CD4-positive, alpha-beta T cell treated with Interleukin-10 for 1 hour (primary cell): ENCODE measurements around the gene GCNT2.
"Not testable (repeated sequence)": the region's sequence is repeated elsewhere in the genome, so short reads cannot be mapped to it uniquely, and the experiment has no call there.

Experiments used
- DNase-seq: peaks from one replicate; pipeline ENCODE4 v3.0.0-alpha.2; 2020

The GCNT2 gene

GRCh38 chr6:10550764-10551163 is 29.6 kb downstream of the GCNT2 start:
- no peak for DNase-seq

GRCh38 chr6:10552270-10552810 is 31.2 kb downstream of the GCNT2 start:
- DNase-seq: no peak

GRCh38 chr6:10553871-10554270 is 32.7 kb downstream of the GCNT2 start:
- no peak for DNase-seq

- no peak for DNase-seq
Observed at GRCh38 chr6:10554826-10555225, 33.7 kb downstream of the GCNT2 start.

- DNase-seq: no peak
Observed at GRCh38 chr6:10555625-10556309, 34.6 kb downstream of the GCNT2 start.

- DNase-seq: no peak
Observed at GRCh38 chr6:10556589-10556988, 35.4 kb downstream of the GCNT2 start.

- DNase-seq: no peak
Observed at GRCh38 chr6:10556992-10557391, 35.8 kb downstream of the GCNT2 start.

GRCh38 chr6:10557913-10558312 is 36.8 kb downstream of the GCNT2 start:
- DNase-seq: no peak

GRCh38 chr6:10558565-10558964 is 37.4 kb downstream of the GCNT2 start:
- DNase-seq: no peak

- DNase-seq: no peak
Observed at GRCh38 chr6:10559522-10560152, 38.5 kb downstream of the GCNT2 start.

- DNase-seq: no peak
Observed at GRCh38 chr6:10561611-10562199, 40.6 kb downstream of the GCNT2 start.

GRCh38 chr6:10564975-10565673 is 44.0 kb downstream of the GCNT2 start:
- no peak for DNase-seq

GRCh38 chr6:10565913-10566312 is 44.8 kb downstream of the GCNT2 start:
- DNase-seq: no peak

GRCh38 chr6:10567256-10568026 is 46.3 kb downstream of the GCNT2 start:
- no peak for DNase-seq

- DNase-seq: no peak
Observed at GRCh38 chr6:10569392-10570127, 48.4 kb downstream of the GCNT2 start.

- DNase-seq: not testable (repeated sequence)
Observed at GRCh38 chr6:10575519-10575918, 54.4 kb downstream of the GCNT2 start.

GRCh38 chr6:10576226-10576625 is 55.1 kb downstream of the GCNT2 start:
- no peak for DNase-seq

GRCh38 chr6:10577112-10577511 is 56.0 kb downstream of the GCNT2 start:
- DNase-seq: no peak

GRCh38 chr6:10578723-10579122 is 57.6 kb downstream of the GCNT2 start:
- no peak for DNase-seq

- DNase-seq: no peak
Observed at GRCh38 chr6:10579803-10580202, 58.7 kb downstream of the GCNT2 start.

GRCh38 chr6:10580570-10580969 is 59.4 kb downstream of the GCNT2 start:
- no peak for DNase-seq

- not testable (repeated sequence) for DNase-seq
Observed at GRCh38 chr6:10581402-10581801, 60.3 kb downstream of the GCNT2 start.
